GM18499 (cell line): ENCODE results near the gene SLC18A2.
"Not testable (repeated sequence)": the region's sequence is repeated elsewhere in the genome, so short reads cannot be mapped to it uniquely, and the experiment has no call there.

Experiments
- ATAC-seq: cut with Tn5 transposase; IDR thresholded peaks from one replicate; pipeline ENCODE4 v1.9.1; 2021; ENCODE audit warnings: moderate number of reproducible peaks; ENCODE audit not compliant: insufficient read depth, unreplicated experiment

SLC18A2 gene

GRCh38 chr10:117230107-117230506 is 10.8 kb upstream of the SLC18A2 start:
- ATAC-seq = not testable (repeated sequence)

- ATAC-seq = no peak
These were observed 3.4 kb upstream of the SLC18A2 start for GRCh38 chr10:117237401-117237991.

- no peak for ATAC-seq
These were observed 1.9 kb upstream of the SLC18A2 start for GRCh38 chr10:117239051-117239450.

- ATAC-seq = no peak
These were observed 943 bp upstream of the SLC18A2 start for GRCh38 chr10:117239721-117240620.

- ATAC-seq = no peak
These were observed 888 bp downstream of the SLC18A2 start for GRCh38 chr10:117241541-117242462.

- no peak for ATAC-seq
These were observed 1.5 kb downstream of the SLC18A2 start for GRCh38 chr10:117242463-117242832.

- ATAC-seq = no peak
These were observed 6.2 kb downstream of the SLC18A2 start for GRCh38 chr10:117246997-117247671.

GRCh38 chr10:117248750-117249465 is 8.0 kb downstream of the SLC18A2 start:
- no peak for ATAC-seq

GRCh38 chr10:117249493-117250093 is 8.7 kb downstream of the SLC18A2 start:
- ATAC-seq = no peak

- ATAC-seq = no peak
These were observed 9.5 kb downstream of the SLC18A2 start for GRCh38 chr10:117250411-117250810.

GRCh38 chr10:117253908-117254307 is 13.0 kb downstream of the SLC18A2 start:
- no peak for ATAC-seq

GRCh38 chr10:117254338-117254737 is 13.4 kb downstream of the SLC18A2 start:
- no peak for ATAC-seq

GRCh38 chr10:117254774-117255735 is 14.1 kb downstream of the SLC18A2 start:
- ATAC-seq = no peak

GRCh38 chr10:117255835-117256460 is 15.0 kb downstream of the SLC18A2 start:
- no peak for ATAC-seq

GRCh38 chr10:117256910-117257309 is 16.0 kb downstream of the SLC18A2 start:
- ATAC-seq = no peak

GRCh38 chr10:117257721-117258120 is 16.8 kb downstream of the SLC18A2 start:
- ATAC-seq = no peak

- no peak for ATAC-seq
These were observed 18.4 kb downstream of the SLC18A2 start for GRCh38 chr10:117259279-117259678.

- ATAC-seq = no peak
These were observed 19.2 kb downstream of the SLC18A2 start for GRCh38 chr10:117260084-117260483.
